ENCODE data around the gene SPRR2B. TPM values are rescaled to one million over a fixed set of nuclear protein-coding genes. Genes with fewer than 3 reads are reported as not detected.
A peak's percentile ranks its signal among the peaks of the same experiment; 100 is the strongest.

SPRR2B gene
- total and polyA plus RNA-seq, 9 of the 15 experiments (the other 6 are each of a cell fraction or from before 2014, with no cell fraction given) = not detected

DNA sequence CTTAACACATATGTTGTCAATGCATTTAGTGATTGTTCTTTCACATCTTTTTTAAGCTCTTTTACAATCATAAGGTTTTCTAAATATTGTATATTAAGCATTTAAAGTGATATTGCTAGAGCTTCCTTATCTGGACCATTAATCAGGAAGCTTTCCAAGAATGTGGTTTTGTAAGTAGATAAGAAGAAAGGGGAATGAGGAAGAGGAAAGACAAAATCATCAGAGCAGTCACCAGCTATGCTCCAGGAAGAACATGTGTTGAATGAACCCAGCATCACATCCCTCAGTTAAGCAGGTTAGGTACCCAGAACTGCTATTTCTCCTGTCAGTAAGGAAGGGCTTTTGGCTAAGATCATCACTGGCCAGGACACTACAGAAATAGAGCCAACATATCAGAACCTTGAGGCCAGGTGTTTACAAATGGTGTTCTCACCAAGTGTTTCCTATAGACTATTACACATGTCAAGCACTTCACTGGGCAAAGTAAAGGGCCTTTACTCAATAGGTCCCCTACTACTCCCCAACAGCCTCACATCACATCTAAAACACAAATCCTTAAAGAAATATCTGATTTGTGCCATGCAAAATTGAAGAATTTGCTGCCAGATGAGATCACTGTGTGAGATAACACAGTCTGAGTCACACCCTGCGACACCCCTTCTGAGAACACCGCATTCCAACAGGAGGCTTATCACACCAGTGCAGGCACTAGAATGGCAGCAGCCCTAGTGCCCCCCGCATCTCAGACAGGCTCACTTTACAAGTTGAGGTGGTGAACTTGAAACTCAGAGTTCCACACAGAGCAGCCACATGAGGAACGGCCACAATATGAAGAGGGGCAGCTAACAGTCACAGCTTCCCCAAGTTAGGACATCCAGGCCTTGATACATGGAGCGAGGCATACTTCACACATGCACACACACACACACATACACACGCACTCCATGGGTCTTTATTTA, 12.3 kb downstream of the SPRR2B start (continued):
- TF ChIP-seq, protein P1, sequence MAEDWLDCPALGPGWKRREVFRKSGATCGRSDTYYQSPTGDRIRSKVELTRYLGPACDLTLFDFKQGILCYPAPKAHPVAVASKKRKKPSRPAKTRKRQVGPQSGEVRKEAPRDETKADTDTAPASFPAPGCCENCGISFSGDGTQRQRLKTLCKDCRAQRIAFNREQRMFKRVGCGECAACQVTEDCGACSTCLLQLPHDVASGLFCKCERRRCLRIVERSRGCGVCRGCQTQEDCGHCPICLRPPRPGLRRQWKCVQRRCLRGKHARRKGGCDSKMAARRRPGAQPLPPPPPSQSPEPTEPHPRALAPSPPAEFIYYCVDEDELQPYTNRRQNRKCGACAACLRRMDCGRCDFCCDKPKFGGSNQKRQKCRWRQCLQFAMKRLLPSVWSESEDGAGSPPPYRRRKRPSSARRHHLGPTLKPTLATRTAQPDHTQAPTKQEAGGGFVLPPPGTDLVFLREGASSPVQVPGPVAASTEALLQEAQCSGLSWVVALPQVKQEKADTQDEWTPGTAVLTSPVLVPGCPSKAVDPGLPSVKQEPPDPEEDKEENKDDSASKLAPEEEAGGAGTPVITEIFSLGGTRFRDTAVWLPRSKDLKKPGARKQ (CRISPR knock-in tag; IDR thresholded peaks at IDR 0.05) = no peak
- TF ChIP-seq, protein P2, sequence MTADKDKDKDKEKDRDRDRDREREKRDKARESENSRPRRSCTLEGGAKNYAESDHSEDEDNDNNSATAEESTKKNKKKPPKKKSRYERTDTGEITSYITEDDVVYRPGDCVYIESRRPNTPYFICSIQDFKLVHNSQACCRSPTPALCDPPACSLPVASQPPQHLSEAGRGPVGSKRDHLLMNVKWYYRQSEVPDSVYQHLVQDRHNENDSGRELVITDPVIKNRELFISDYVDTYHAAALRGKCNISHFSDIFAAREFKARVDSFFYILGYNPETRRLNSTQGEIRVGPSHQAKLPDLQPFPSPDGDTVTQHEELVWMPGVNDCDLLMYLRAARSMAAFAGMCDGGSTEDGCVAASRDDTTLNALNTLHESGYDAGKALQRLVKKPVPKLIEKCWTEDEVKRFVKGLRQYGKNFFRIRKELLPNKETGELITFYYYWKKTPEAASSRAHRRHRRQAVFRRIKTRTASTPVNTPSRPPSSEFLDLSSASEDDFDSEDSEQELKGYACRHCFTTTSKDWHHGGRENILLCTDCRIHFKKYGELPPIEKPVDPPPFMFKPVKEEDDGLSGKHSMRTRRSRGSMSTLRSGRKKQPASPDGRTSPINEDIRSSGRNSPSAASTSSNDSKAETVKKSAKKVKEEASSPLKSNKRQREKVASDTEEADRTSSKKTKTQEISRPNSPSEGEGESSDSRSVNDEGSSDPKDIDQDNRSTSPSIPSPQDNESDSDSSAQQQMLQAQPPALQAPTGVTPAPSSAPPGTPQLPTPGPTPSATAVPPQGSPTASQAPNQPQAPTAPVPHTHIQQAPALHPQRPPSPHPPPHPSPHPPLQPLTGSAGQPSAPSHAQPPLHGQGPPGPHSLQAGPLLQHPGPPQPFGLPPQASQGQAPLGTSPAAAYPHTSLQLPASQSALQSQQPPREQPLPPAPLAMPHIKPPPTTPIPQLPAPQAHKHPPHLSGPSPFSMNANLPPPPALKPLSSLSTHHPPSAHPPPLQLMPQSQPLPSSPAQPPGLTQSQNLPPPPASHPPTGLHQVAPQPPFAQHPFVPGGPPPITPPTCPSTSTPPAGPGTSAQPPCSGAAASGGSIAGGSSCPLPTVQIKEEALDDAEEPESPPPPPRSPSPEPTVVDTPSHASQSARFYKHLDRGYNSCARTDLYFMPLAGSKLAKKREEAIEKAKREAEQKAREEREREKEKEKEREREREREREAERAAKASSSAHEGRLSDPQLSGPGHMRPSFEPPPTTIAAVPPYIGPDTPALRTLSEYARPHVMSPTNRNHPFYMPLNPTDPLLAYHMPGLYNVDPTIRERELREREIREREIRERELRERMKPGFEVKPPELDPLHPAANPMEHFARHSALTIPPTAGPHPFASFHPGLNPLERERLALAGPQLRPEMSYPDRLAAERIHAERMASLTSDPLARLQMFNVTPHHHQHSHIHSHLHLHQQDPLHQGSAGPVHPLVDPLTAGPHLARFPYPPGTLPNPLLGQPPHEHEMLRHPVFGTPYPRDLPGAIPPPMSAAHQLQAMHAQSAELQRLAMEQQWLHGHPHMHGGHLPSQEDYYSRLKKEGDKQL (CRISPR knock-in tag; IDR thresholded peaks at IDR 0.05; ENCODE audit: borderline replicate concordance) = no peak
- TF ChIP-seq ZNF766 (CRISPR knock-in tag; conservative IDR thresholded peaks at IDR 0.05) (peak; percentile 33; the same call in 1 of the 2 replicates), ZC3H8 (IDR thresholded peaks at IDR 0.05) (no peak), NFE2 (IDR thresholded peaks at IDR 0.05; ENCODE audit: low read depth) (peak; percentile 63), SMAD2 (IDR thresholded peaks at IDR 0.05; ENCODE audit: low read depth, low read length) (no peak), TRIM24 (IDR thresholded peaks at IDR 0.05) (peak; percentile 80 to 82), MEF2A (IDR thresholded peaks at IDR 0.05; ENCODE audit: control insufficient read depth, low read depth, low read length) (peak; percentile 6; the same call in 1 of the 2 replicates)
- TF ChIP-seq, protein P3, sequence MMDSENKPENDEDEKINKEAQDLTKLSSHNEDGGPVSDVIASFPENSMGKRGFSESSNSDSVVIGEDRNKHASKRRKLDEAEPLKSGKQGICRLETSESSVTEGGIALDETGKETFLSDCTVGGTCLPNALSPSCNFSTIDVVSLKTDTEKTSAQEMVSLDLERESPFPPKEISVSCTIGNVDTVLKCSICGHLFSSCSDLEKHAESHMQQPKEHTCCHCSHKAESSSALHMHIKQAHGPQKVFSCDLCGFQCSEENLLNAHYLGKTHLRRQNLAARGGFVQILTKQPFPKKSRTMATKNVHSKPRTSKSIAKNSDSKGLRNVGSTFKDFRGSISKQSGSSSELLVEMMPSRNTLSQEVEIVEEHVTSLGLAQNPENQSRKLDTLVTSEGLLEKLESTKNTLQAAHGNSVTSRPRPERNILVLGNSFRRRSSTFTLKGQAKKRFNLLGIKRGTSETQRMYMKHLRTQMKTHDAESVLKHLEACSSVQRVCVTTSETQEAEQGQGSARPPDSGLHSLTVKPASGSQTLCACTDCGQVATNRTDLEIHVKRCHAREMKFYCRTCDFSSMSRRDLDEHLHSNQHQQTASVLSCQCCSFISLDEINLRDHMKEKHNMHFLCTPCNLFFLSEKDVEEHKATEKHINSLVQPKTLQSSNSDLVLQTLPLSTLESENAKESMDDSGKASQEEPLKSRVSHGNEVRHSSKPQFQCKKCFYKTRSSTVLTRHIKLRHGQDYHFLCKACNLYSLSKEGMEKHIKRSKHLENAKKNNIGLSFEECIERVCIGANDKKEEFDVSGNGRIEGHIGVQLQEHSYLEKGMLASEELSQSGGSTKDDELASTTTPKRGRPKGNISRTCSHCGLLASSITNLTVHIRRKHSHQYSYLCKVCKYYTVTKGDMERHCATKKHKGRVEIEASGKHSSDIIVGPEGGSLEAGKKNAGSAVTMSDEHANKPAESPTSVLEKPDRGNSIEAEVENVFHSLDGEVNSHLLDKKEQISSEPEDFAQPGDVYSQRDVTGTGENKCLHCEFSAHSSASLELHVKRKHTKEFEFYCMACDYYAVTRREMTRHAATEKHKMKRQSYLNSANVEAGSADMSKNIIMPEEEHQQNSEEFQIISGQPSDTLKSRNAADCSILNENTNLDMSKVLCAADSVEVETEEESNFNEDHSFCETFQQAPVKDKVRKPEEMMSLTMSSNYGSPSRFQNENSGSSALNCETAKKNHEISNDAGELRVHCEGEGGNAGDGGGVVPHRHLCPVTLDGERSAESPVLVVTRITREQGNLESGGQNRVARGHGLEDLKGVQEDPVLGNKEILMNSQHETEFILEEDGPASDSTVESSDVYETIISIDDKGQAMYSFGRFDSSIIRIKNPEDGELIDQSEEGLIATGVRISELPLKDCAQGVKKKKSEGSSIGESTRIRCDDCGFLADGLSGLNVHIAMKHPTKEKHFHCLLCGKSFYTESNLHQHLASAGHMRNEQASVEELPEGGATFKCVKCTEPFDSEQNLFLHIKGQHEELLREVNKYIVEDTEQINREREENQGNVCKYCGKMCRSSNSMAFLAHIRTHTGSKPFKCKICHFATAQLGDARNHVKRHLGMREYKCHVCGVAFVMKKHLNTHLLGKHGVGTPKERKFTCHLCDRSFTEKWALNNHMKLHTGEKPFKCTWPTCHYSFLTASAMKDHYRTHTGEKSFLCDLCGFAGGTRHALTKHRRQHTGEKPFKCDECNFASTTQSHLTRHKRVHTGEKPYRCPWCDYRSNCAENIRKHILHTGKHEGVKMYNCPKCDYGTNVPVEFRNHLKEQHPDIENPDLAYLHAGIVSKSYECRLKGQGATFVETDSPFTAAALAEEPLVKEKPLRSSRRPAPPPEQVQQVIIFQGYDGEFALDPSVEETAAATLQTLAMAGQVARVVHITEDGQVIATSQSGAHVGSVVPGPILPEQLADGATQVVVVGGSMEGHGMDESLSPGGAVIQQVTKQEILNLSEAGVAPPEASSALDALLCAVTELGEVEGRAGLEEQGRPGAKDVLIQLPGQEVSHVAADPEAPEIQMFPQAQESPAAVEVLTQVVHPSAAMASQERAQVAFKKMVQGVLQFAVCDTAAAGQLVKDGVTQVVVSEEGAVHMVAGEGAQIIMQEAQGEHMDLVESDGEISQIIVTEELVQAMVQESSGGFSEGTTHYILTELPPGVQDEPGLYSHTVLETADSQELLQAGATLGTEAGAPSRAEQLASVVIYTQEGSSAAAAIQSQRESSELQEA (IDR thresholded peaks at IDR 0.05; ENCODE audit: low read depth) = no peak
- TF ChIP-seq, protein P4, sequence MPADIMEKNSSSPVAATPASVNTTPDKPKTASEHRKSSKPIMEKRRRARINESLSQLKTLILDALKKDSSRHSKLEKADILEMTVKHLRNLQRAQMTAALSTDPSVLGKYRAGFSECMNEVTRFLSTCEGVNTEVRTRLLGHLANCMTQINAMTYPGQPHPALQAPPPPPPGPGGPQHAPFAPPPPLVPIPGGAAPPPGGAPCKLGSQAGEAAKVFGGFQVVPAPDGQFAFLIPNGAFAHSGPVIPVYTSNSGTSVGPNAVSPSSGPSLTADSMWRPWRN (IDR thresholded peaks at IDR 0.05; ENCODE audit: low read depth) = peak; percentile 84
